GM12873 (cell line): ENCODE results near the gene GPR148.

Experiments
- TF ChIP-seq, protein P1 (sequence below): IDR thresholded peaks from 2 replicates; pipeline ENCODE4 v1.5.1; 2012; ENCODE audit warnings: low read depth, mild to moderate bottlenecking, moderate library complexity, low read length, control low read depth; ENCODE audit not compliant: insufficient read depth; ENCODE audit errors: missing control alignments

GPR148 gene

DNA sequence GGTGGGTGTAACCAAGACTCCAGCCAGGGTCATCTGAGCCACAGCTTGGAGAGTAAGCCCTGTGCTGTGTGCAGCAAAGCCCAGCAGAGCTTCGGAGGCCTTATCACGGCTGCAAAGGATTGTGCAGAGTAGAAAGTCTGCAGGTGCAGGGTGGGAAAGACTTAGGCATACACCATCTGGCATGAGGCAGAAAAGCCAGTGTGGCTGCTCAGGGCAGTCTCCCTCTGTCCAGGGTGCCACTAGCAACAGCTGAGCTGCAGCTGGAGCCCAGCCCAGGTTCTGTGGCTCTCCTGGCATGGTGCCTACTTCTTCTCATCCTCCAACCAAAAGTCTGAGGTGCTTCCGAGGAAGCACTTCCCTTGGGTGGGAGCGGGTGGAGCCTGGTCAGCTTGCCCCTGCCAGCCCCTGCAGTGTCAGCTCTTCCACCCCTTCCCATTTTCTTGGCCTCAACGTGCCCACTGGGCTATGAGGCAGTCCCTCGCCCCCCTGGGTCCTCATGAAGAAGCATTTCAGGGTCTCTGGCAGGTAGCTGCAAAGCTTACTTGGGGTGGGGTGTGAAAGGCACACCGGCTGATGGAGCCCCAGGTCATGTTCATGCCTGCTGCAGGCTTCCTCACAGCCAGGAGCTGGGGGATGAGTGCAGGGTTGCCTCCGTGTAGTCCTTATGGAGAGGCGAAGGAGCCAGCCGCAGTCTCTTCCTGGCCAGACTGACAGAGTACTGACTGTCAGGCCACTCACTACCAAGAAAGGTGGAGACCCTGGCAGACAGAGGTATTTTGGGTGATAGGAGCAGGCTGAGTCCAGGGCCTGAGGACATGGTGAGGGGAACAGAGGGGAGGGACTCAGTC lies 31.3 kb downstream of the GPR148 start:
- TF ChIP-seq, protein P1, sequence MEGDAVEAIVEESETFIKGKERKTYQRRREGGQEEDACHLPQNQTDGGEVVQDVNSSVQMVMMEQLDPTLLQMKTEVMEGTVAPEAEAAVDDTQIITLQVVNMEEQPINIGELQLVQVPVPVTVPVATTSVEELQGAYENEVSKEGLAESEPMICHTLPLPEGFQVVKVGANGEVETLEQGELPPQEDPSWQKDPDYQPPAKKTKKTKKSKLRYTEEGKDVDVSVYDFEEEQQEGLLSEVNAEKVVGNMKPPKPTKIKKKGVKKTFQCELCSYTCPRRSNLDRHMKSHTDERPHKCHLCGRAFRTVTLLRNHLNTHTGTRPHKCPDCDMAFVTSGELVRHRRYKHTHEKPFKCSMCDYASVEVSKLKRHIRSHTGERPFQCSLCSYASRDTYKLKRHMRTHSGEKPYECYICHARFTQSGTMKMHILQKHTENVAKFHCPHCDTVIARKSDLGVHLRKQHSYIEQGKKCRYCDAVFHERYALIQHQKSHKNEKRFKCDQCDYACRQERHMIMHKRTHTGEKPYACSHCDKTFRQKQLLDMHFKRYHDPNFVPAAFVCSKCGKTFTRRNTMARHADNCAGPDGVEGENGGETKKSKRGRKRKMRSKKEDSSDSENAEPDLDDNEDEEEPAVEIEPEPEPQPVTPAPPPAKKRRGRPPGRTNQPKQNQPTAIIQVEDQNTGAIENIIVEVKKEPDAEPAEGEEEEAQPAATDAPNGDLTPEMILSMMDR = no peak

DNA sequence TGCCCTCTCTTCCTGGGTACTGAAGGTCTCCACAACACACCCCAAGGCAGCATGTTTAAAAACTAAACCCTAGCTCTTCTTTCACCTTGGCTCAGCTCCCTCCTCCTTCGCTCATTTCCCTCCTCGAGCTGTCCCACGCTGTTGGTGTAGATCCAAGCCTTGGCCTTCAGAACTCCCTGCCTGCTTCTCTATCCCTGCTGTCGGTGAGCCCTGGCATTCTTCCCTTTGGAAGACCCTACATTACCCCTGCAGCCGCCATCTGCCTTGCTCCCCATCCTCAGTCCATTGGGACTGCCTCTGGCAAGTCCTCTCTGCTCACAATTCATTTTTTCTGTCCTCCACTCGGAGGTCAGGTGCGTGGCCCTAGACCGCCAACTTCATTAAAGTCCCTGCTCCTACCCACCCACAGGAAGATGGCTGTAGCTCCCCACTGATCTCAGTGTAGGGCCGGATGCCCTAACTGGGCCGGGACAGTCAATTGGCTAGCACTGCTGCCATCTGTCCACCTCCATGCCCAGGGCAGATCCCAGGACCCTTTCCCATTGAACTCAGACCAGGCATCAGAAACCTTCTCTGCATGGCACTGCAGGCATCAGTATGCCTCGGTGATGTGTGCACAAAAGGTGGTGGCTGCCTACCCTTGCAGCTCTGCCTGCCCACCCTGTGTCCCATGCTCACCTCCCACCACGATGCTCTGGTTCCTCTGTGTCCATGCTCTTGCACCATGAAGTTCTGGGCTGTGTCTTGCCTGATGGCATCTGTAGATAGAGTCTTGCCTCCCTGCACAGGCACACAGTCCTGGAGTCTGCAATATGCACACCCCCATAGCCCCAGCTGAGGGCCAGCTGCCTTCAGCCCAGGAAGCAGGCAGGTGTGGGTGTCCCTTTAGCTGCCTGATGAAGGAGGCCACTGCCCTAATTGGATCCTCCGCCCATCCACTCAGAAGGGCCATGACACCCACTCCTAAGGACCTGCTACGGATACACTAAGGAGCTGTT lies 32.2 kb downstream of the GPR148 start:
- TF ChIP-seq, protein P1 = no peak

DNA sequence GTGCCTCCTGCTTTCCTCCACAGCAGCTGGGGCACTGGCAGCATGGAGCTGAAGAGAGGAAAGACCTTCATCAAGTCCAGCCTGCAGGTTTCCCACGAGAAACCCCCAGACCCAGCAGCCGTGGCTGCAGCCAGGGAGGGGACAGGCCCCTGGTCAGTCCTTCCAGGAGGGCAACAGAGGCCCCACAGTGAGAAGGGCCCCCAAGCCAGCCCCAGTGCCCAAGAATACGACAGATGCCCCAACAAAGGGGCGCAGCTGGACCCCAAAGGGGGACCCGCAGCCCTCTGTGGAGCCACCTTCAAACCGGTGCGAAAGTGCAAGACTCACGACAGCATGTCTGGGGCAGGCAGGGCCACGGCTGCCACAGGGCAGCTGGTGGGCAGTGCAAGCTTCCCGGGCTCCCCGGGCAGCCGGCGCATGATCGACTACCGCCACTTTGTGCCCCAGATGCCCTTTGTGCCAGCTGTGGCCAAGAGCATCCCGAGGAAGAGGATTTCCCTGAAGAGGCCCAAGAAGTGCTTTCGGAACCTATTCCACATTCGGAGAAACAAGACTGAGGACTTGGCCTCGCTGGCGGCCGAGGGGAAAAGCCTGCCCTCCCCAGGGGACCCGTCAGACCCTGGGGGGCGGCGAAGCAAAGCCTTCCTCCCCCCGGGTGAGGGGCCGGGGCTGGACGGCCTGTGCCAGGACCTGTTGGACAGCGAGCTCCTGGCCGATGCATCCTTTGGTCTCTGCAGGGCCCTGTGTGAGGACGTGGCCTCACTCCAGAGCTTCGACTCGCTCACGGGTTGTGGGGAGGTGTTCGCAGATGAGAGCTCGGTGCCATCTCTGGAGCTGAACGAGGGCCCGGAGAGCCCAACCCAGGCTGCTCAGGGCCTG lies 33.4 kb downstream of the GPR148 start:
- TF ChIP-seq, protein P1 = no peak

DNA sequence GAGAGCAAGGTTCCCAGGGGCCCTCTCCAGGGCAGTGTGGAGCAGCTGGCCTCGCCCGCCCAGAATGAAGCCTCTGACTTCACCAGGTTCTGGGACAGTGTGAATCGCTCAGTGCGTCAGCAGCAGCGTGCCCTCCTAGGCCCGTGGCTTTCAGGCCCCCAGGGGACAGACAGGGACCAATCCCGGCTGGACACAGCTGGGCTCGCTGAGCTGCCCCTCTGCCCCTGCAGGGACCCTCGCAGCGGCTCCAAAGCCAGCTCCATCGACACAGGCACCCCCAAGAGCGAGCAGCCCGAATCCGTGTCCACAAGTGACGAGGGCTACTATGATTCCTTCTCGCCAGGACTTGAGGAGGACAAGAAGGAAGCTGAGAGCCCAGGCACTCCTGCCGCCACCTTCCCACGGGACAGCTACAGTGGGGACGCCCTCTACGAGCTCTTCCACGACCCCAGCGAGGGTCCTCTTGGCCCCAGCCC lies 34.1 kb downstream of the GPR148 start:
- TF ChIP-seq, protein P1 = no peak

DNA sequence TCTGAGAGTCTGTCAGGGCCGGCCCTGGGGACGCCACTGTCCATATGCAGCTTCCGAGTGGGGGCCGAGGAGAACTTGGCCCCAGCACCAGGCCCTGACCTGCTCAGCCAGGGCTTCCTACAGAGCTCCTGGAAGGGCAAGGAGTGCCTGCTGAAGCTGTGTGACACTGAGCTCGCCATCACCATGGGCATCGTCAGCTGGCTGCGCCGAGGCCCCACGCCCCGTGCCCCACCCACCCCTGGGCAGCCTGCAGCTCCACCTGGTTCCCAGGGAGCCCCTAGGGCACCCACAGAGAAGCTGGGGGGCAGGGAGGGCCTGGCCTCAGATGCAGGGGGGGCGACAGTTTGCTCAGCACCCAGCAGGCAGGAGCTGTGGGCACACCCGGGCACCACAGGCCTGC lies 34.5 kb downstream of the GPR148 start:
- TF ChIP-seq, protein P1 = no peak

DNA sequence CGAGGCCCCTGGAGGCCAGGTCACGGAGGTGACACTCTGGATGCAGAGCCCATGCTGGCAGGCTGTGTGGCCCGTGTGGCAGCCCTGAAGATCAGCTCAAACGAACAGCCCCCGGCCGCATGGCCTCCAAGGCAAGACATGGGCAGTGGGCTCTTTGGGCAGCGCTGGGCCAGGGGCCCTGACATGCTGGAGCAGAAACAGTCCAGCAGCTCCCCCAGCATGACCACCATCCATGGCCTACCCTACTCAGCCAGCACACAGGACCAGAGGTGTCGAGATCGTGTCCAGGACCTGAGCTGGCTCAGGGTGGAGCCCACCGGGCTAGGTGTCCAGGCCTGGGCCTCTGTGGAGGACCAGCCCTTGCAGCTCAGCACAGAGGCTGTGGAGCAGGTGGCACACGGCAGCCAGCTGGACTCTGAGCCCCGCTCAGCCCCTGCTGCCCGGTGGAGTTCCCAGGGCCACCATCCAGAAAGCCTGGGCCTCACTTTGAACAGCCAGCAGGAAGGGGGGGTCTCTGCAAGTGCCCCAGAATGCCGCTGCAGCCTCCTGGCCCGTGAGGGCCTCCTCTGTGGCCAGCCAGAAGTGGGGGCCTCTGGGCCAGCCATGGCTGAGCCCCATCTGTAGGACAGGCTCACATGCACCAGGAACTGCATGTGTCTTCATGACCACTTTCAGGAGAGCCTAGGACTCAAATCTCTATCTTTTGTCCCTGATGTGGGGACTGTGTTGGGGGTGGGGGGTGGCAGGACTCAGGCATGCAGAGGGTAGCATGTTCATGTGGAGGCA lies 35.4 kb downstream of the GPR148 start:
- TF ChIP-seq, protein P1 = no peak
